Colonic mucosa (tissue), 4 donors: ENCODE data around the gene NTN1. TPM values are rescaled to one million over a fixed set of nuclear protein-coding genes. Genes with fewer than 3 reads are reported as not detected.

ENCODE experiments used
- DNase-seq: peaks from one replicate; pipeline ENCODE4 v3.0.0-alpha.2; 2020
- H3K27ac ChIP-seq: fragments of 200-600 bp; one replicate; pipeline ENCODE4 v1.8.0; 2021
- H3K27me3 ChIP-seq: fragments of 200-600 bp; one replicate; pipeline ENCODE4 v1.8.0; 2021
- H3K36me3 ChIP-seq: fragments of 200-600 bp; one replicate; pipeline ENCODE4 v1.8.0; 2021
- H3K4me1 ChIP-seq: fragments of 200-600 bp; one replicate; pipeline ENCODE4 v1.8.0; 2021; ENCODE audit warnings: mild to moderate bottlenecking
- H3K4me3 ChIP-seq: fragments of 200-600 bp; one replicate; pipeline ENCODE4 v1.8.0; 2021
- H3K9ac ChIP-seq, 2 donors: one replicate each; pipeline ENCODE4 v1.7.0; 2013; ENCODE audit warnings: control low read depth in 2 of 2, low read depth in 2 of 2, low read length in 2 of 2
- H3K9me3 ChIP-seq: fragments of 200-600 bp; one replicate; pipeline ENCODE4 v1.8.0; 2021
- CTCF ChIP-seq: fragments of 200-600 bp; IDR thresholded peaks from one replicate; pipeline ENCODE4 v1.8.0; 2022; ENCODE audit warnings: antibody characterized with exemption, mild to moderate bottlenecking
- intact Hi-C: fragments of 100-400 bp; cut with DNase I; formaldehyde crosslinking; loops from one replicate; pipeline ENCODE4 v1.14.1; 2022
- total RNA-seq, 2 donors: library from RNA; stranded (reverse); fragmentation: NEBNext Ultra II Directional in 1 of 2; extraction: Animal tissue kit (Norgen Biotek cat#: 25700) in 1 of 2; gene quantifications; one replicate each; pipeline ENCODE4 v1.2.1, GENCODE V29; 2021
- donor health status: healthy.
- donor health status: DM: no; HTN: no; CAD: no.
- donor health status: DM: no; HTN: no; CAD: no.

NTN1 gene
- total RNA-seq, 2 donors from 2014 or later, result 2.1 to 5.5 TPM

DNA sequence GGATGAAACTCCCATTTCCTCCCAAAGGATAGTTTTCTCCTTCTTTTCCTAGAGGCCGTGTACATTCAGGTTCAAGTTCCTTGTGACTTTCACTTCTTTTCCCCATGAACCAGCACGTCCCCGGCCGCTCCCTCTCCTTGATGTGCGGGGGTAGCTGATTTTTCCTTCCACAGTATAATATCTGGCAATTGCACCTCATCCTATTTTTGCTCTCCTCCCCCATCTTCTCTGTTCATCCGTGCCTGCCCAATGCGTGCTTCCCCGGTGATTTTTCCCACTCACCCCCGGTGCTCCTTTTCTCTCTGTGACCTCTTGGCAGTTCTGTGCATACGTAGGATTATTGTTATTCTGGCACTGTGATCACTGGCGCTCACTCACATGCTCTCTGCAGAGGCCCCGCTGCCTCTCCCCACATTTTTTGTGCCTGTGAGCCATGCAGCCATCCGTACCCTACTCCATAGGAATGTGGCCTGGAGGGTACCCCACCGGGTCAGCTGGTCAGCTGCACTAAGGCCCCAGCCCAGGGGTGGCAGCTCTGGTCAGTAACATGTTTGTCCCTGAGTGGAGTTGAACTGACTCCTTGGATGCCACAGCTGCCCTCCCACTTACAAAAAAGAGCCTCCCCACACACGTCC lies 100.0 kb downstream of the NTN1 start:
- H3K36me3 ChIP-seq, result no peaks in the 10 kb centered on the region
- H3K27ac ChIP-seq, result no peak overlapping the region
- no peaks in the 10 kb centered on the region for H3K27me3 ChIP-seq
- H3K4me1 ChIP-seq, result no peaks in the 10 kb centered on the region
- no peaks in the 10 kb centered on the region for H3K9me3 ChIP-seq
- H3K4me3 ChIP-seq, result no peak overlapping the region
- intact Hi-C loops, result no loop called here
- TF ChIP-seq CTCF, result no peak
- DNase-seq, result no peak
- no peak overlapping the region for H3K9ac ChIP-seq

GRCh38 chr17:9123594-9124553 lies 102.6 kb downstream of the NTN1 start:
- Histone ChIP-seq H3K4me1 (no peaks in the 10 kb centered on the region), H3K27me3 (no peaks in the 10 kb centered on the region), H3K27ac (no peak overlapping the region), H3K4me3 (no peak overlapping the region), H3K9me3 (no peaks in the 10 kb centered on the region), H3K9ac (no peak overlapping the region), H3K36me3 (no peaks in the 10 kb centered on the region)
- DNase-seq, result no peak
- TF ChIP-seq CTCF, result no peak
- intact Hi-C loops, result no loop called here

- Histone ChIP-seq H3K9me3 (no peaks in the 10 kb centered on the region), H3K4me3 (no peak overlapping the region), H3K27ac (no peak overlapping the region), H3K9ac (no peak overlapping the region), H3K36me3 (no peaks in the 10 kb centered on the region), H3K27me3 (no peaks in the 10 kb centered on the region), H3K4me1 (no peaks in the 10 kb centered on the region)
- no peak for TF ChIP-seq CTCF
- DNase-seq, result no peak
- intact Hi-C loops, result no loop called here
Measured at GRCh38 chr17:9124554-9124935, 103.2 kb downstream of the NTN1 start.

DNA sequence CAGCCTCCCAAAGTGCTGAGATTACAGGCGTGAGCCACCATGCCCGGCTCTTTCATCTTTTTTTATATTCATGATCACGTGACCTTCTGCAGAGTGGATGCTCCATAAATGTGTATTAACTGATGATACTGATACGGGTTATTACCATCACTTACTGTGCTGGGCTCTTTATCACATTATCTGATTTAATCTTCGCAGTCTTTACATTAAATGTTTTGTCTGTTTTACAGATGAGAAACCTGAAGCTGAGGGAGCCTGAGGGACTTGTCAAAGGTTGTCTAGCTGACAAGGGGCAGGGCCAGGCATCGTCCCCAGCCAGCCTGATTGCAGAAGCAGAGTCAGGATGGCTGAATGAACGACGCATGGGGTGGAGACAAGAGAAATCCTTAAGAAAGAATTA lies 104.4 kb downstream of the NTN1 start:
- Histone ChIP-seq H3K36me3 (no peaks in the 10 kb centered on the region), H3K9me3 (no peaks in the 10 kb centered on the region), H3K27me3 (no peaks in the 10 kb centered on the region), H3K9ac (no peak overlapping the region), H3K4me3 (no peak overlapping the region), H3K27ac (no peak overlapping the region), H3K4me1 (no peaks in the 10 kb centered on the region)
- intact Hi-C loops, result no loop called here
- TF ChIP-seq CTCF, result no peak
- DNase-seq, result no peak

DNA sequence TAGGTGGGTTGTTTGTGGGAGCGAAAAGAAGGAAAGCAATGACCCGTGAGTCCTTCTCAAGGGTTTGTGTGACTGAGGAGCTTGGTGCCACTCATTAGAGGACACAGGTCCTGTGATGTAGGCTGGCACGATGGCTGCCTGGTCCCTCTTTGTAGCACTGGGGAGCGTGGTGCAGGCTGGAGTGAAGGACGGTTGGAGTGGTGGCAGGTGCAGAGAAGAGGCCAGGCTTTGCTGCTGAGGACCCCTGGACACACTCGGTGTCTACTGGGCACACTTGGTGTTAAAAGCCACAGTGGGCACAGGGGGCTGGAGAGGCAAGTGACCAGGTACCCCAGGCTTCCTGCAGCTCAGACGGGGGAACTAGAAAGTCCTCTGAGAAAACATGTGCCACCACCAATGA lies 106.0 kb downstream of the NTN1 start:
- no peak overlapping the region for H3K4me3 ChIP-seq
- intact Hi-C loops, result no loop called here
- no peak for TF ChIP-seq CTCF
- H3K36me3 ChIP-seq, result no peaks in the 10 kb centered on the region
- no peak overlapping the region for H3K9ac ChIP-seq
- no peaks in the 10 kb centered on the region for H3K27me3 ChIP-seq
- no peaks in the 10 kb centered on the region for H3K4me1 ChIP-seq
- no peaks in the 10 kb centered on the region for H3K9me3 ChIP-seq
- no peak overlapping the region for H3K27ac ChIP-seq
- no peak for DNase-seq
